Trophoblast cell (in vitro differentiated cells and primary cell): Measurements from ENCODE around the gene SFXN5.

ENCODE experiments used
- DNase-seq, 2 donors: peaks; one replicate each; pipeline ENCODE4 v3.0.0-alpha.2; 2016
- H2AFZ ChIP-seq: 2 replicates; pipeline ENCODE4 v1.6.1; 2013; ENCODE audit warnings: low read length, moderate library complexity, mild to moderate bottlenecking; ENCODE audit not compliant: insufficient read depth, poor library complexity
- H2AK5ac ChIP-seq: 2 replicates; pipeline ENCODE4 v1.6.1; 2013; ENCODE audit warnings: mild to moderate bottlenecking, low read length
- H2BK120ac ChIP-seq: 2 replicates; pipeline ENCODE4 v1.6.1; 2013; ENCODE audit warnings: low read length, mild to moderate bottlenecking, moderate library complexity; ENCODE audit not compliant: insufficient read depth, poor library complexity
- H2BK12ac ChIP-seq: 2 replicates; pipeline ENCODE4 v1.6.1; 2013; ENCODE audit warnings: mild to moderate bottlenecking, low read length, moderate library complexity
- H2BK5ac ChIP-seq: 2 replicates; pipeline ENCODE4 v1.6.1; 2013; ENCODE audit warnings: low read length, low read depth, moderate library complexity, mild to moderate bottlenecking; ENCODE audit not compliant: poor library complexity
- H3K14ac ChIP-seq: 2 replicates; pipeline ENCODE4 v1.6.1; 2013; ENCODE audit warnings: mild to moderate bottlenecking, low read length
- H3K18ac ChIP-seq: 2 replicates; pipeline ENCODE4 v1.6.1; 2013; ENCODE audit warnings: mild to moderate bottlenecking, low read length
- H3K23ac ChIP-seq: 2 replicates; pipeline ENCODE4 v1.6.1; 2013; ENCODE audit warnings: low read length
- H3K27ac ChIP-seq: 2 replicates; pipeline ENCODE4 v1.5.1; 2013; ENCODE audit warnings: low read depth, mild to moderate bottlenecking, inconsistent platforms, low read length, moderate library complexity
- H3K27me3 ChIP-seq: 2 replicates; pipeline ENCODE4 v1.6.1; 2013; ENCODE audit warnings: inconsistent platforms, mild to moderate bottlenecking, low read length, moderate library complexity; ENCODE audit not compliant: insufficient read depth
- H3K36me3 ChIP-seq, 2 experiments: 1 replicate in 1 of 2; 2 replicates in 1 of 2; pipeline ENCODE4 v1.6.1; 2013; ENCODE audit warnings: low read length in 2 of 2, mild to moderate bottlenecking in 2 of 2, moderate library complexity in 1 of 2; ENCODE audit not compliant: insufficient read depth in 2 of 2, control insufficient read depth in 1 of 2
- H3K4ac ChIP-seq: 2 replicates; pipeline ENCODE4 v1.6.1; 2013; ENCODE audit warnings: low read depth, mild to moderate bottlenecking, low read length, moderate library complexity
- H3K4me1 ChIP-seq, 2 experiments: 1 replicate in 1 of 2; 2 replicates in 1 of 2; pipeline ENCODE4 v1.6.1; 2013; ENCODE audit warnings: low read length in 2 of 2, mild to moderate bottlenecking in 2 of 2, moderate library complexity in 1 of 2; ENCODE audit not compliant: insufficient read depth in 2 of 2, control insufficient read depth in 1 of 2
- H3K4me2 ChIP-seq: 2 replicates; pipeline ENCODE4 v1.6.1; 2013; ENCODE audit warnings: inconsistent platforms, mild to moderate bottlenecking, low read length, moderate library complexity
- H3K4me3 ChIP-seq: 2 replicates; pipeline ENCODE4 v1.5.1; 2013; ENCODE audit warnings: mild to moderate bottlenecking, low read depth, low read length, inconsistent platforms
- H3K79me1 ChIP-seq: one replicate; pipeline ENCODE4 v1.6.1; 2013; ENCODE audit warnings: low read length
- H3K79me2 ChIP-seq: 2 replicates; pipeline ENCODE4 v1.6.1; 2013; ENCODE audit warnings: low read length, mild to moderate bottlenecking; ENCODE audit not compliant: control insufficient read depth, insufficient read depth, poor library complexity
- H3K9ac ChIP-seq: 2 replicates; pipeline ENCODE4 v1.6.1; 2013; ENCODE audit warnings: mild to moderate bottlenecking, low read length
- H3K9me3 ChIP-seq: 2 replicates; pipeline ENCODE4 v1.6.1; 2013; ENCODE audit warnings: low read depth, mild to moderate bottlenecking, control low read depth, inconsistent platforms, low read length; ENCODE audit not compliant: insufficient read depth
- H4K12ac ChIP-seq: 2 replicates; pipeline ENCODE4 v1.6.1; 2013; ENCODE audit warnings: low read depth, mild to moderate bottlenecking, low read length, moderate library complexity
- H4K8ac ChIP-seq: 2 replicates; pipeline ENCODE4 v1.6.1; 2013; ENCODE audit warnings: low read depth, mild to moderate bottlenecking, low read length, moderate library complexity
- H4K91ac ChIP-seq: one replicate; pipeline ENCODE4 v1.6.1; 2013; ENCODE audit warnings: low read depth, mild to moderate bottlenecking, low read length, moderate library complexity
- WGBS: extraction: QIAGEN DNeasy Blood & Tissue Kit; methylation state at CpG from one replicate; pipeline ENCODE4 v1.1.7; 2013; ENCODE audit warnings: missing lambda C conversion rate; ENCODE audit not compliant: insufficient read length, insufficient coverage; ENCODE audit errors: extremely low coverage; 5-methylcytosine and 5-hydroxymethylcytosine counted together

The SFXN5 gene

DNA sequence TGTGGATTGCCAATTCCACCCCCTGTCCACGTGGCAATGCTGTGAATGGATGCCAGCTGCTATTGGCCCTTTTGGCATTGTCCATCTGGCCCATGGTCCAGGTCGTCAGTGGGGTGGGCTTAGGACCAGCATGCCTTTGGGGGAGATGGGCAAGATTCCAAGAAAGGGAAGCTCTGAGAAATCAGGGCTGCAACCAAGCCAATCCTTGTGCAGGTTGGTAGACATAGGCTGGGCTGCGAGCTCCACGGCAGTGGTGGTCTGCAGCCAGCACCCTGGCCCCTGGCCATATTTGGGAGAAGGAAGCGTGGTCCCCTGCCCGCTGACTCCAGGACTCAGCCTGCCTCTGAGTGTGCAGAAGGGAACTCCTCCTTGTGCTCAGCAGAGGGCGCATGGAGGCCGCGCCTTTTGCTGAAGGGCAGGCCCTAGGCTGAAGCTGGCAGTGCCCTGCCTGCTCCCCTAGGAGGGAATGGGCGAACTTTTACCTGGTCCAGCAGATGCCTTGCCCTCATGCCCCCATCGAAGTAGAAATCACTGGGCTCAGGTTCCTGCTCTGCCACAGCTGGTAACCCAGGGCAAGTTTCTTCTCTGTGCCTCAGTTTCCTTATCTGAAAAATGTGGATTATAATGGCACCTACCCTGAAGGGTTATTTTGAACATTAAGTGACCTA is 178.9 kb downstream of the SFXN5 start:
- Histone ChIP-seq H4K91ac (no peak overlapping the region), H2AK5ac (no peak overlapping the region), H3K4me3 (no peak overlapping the region), H4K12ac (no peak overlapping the region), H3K79me2 (no peaks in the 10 kb centered on the region), H3K9me3 (no peaks in the 10 kb centered on the region), H3K36me3 (no peaks in the 10 kb centered on the region), H4K8ac (no peak overlapping the region), H3K4ac (no peak overlapping the region), H3K4me2 (no peak overlapping the region), H3K27ac (no peak overlapping the region), H2BK120ac (no peak overlapping the region), H3K79me1 (peaks cover under 1% of the 10 kb centered on the region), H2BK12ac (no peak overlapping the region), H3K23ac (no peak overlapping the region), H3K4me1 (peaks cover 11 to 18% of the 10 kb centered on the region in 2 experiments), H3K27me3 (no peaks in the 10 kb centered on the region), H2AFZ (no peak overlapping the region), H3K14ac (no peak overlapping the region), H3K18ac (no peak overlapping the region), H3K9ac (no peak overlapping the region), H2BK5ac (no peak overlapping the region)
- DNase-seq, result peak; percentile 50 to 79
- WGBS, result no CpG with 5 or more reads among the region's 11 CpGs
